Keratinocyte (primary cell): ENCODE results near the gene UBAC2. TPM values are rescaled to one million over a fixed set of nuclear protein-coding genes. Genes with fewer than 3 reads are reported as not detected.

ENCODE experiments used
- DNase-seq: peaks from one replicate; pipeline ENCODE4 v3.0.0-alpha.2; 2011; ENCODE audit warnings: low read depth, missing footprints, low spot score
- FAIRE-seq: peaks from 2 replicates; lab custom pipeline; 2011; peaks lifted over from hg19 to GRCh38; lab: Jason Lieb, UNC
- H2AFZ ChIP-seq: 2 replicates; pipeline ENCODE4 v1.6.0; 2012; ENCODE audit warnings: low read length, control low read depth, inconsistent platforms; ENCODE audit not compliant: control insufficient read depth
- H3K27ac ChIP-seq: 2 replicates; pipeline ENCODE4 v1.5.1; 2011; ENCODE audit warnings: low read length; ENCODE audit not compliant: control insufficient read depth, insufficient read depth
- H3K27me3 ChIP-seq: 3 replicates; pipeline ENCODE4 v1.6.0; 2011; ENCODE audit warnings: low read length; ENCODE audit not compliant: control insufficient read depth, insufficient read depth; ENCODE audit errors: extremely low read depth
- H3K36me3 ChIP-seq, 2 experiments: 2 replicates in 1 of 2; 3 replicates in 1 of 2; pipeline ENCODE4 v1.5.1; 2011; ENCODE audit warnings: low read length in 2 of 2, mild to moderate bottlenecking in 1 of 2; ENCODE audit not compliant: control insufficient read depth in 2 of 2, insufficient read depth in 2 of 2; ENCODE audit errors: extremely low read depth in 1 of 2
- H3K4me1 ChIP-seq: 3 replicates; pipeline ENCODE4 v1.5.1; 2011; ENCODE audit warnings: low read length; ENCODE audit not compliant: control insufficient read depth, insufficient read depth; ENCODE audit errors: extremely low read depth
- H3K4me2 ChIP-seq: 3 replicates; pipeline ENCODE4 v1.6.0; 2011; ENCODE audit warnings: low read depth, low read length; ENCODE audit not compliant: control insufficient read depth, insufficient read depth; ENCODE audit errors: extremely low read depth
- H3K4me3 ChIP-seq, 3 experiments: fragments of 200-600 bp in 1 of 3; sonication (generic) in 1 of 3; 2 replicates in 2 of 3; 3 replicates in 1 of 3; pipeline ENCODE4 v1.5.1; 2011 to 2016; ENCODE audit warnings: low read length in 3 of 3, mild to moderate bottlenecking in 3 of 3, control low read depth in 2 of 3, inconsistent platforms in 1 of 3, low read depth in 1 of 3, mixed read lengths in 1 of 3, mixed run types in 1 of 3, moderate library complexity in 1 of 3; ENCODE audit not compliant: control insufficient read depth in 2 of 3, insufficient read depth in 2 of 3; ENCODE audit errors: extremely low read depth in 1 of 3
- H3K79me2 ChIP-seq: 2 replicates; pipeline ENCODE4 v1.6.0; 2012; ENCODE audit warnings: low read length; ENCODE audit not compliant: control insufficient read depth, insufficient read depth
- H3K9ac ChIP-seq: 3 replicates; pipeline ENCODE4 v1.6.0; 2011; ENCODE audit warnings: low read length; ENCODE audit not compliant: control insufficient read depth, insufficient read depth; ENCODE audit errors: extremely low read depth
- H3K9me1 ChIP-seq: 3 replicates; pipeline ENCODE4 v1.6.0; 2011; ENCODE audit warnings: low read length; ENCODE audit not compliant: control insufficient read depth, insufficient read depth; ENCODE audit errors: extremely low read depth
- H3K9me3 ChIP-seq: 2 replicates; pipeline ENCODE4 v1.5.1; 2012; ENCODE audit warnings: low read depth, low read length; ENCODE audit not compliant: control insufficient read depth
- H4K20me1 ChIP-seq: 3 replicates; pipeline ENCODE4 v1.6.0; 2011; ENCODE audit warnings: low read length; ENCODE audit not compliant: control insufficient read depth, insufficient read depth; ENCODE audit errors: extremely low read depth
- CTCF ChIP-seq, 3 experiments: IDR thresholded peaks in 1 of 3; conservative IDR thresholded peaks in 1 of 3; optimal IDR thresholded peaks in 1 of 3; 2 replicates in 2 of 3; 3 replicates in 1 of 3; pipeline versions ENCODE3 to v1.5.1; 2011; ENCODE audit warnings: low read length in 3 of 3, mild to moderate bottlenecking in 3 of 3, moderate library complexity in 2 of 3, control low read depth in 1 of 3, inconsistent platforms in 1 of 3; ENCODE audit not compliant: insufficient read depth in 2 of 3; ENCODE audit errors: extremely low read depth in 1 of 3
- EZH2 ChIP-seq: IDR thresholded peaks from one replicate; pipeline ENCODE4 v1.6.1; 2012; ENCODE audit warnings: inconsistent platforms, mild to moderate bottlenecking, low read length, moderate library complexity
- dilution Hi-C: fragments of 300-500 bp; cut with MboI; formaldehyde crosslinking; loops from one replicate; pipeline ENCODE4 v1.7.0; 2020; ENCODE audit warnings: low sequenced_read_pairs; ENCODE audit not compliant: extremely low pct_ligation_motif_present
- polyA plus RNA-seq, 5 experiments: library from polyadenylated mRNA; depleted of rRNA in 3 of 5; stranded (reverse) in 3 of 5; stranded (forward) in 1 of 5; unstranded in 1 of 5; fragments of >200 nt; gene quantifications; 1 replicate in 1 of 5; 2 replicates in 3 of 5; 3 replicates in 1 of 5; pipeline versions ENCODE4 v1.2.1 to v1.2.3, GENCODE V29; 2011 to 2012; ENCODE audit warnings: missing spikeins in 2 of 5, low read depth in 1 of 5, low replicate concordance in 1 of 5

UBAC2 gene
- polyA plus RNA-seq, 1 donor (not counting 4 experiments of a cell fraction or from before 2014, with no cell fraction given) = 104 TPM

- Histone ChIP-seq H3K4me3 (no peak within 1 kb of the TSS), H3K9me1 (no peaks in the 10 kb centered on the region), H3K9me3 (no peaks in the 10 kb centered on the region), H3K36me3 (peaks cover 0 to 2% of the 10 kb centered on the region in 2 experiments), H4K20me1 (no peaks in the 10 kb centered on the region), H3K27me3 (no peaks in the 10 kb centered on the region), H3K79me2 (peaks cover 2% of the 10 kb centered on the region), H3K4me2 (no peak within 1 kb of the TSS), H3K27ac (peak within 1 kb of the TSS; percentile 51), H3K4me1 (peaks cover 7% of the 10 kb centered on the region), H3K9ac (no peak within 1 kb of the TSS), H2AFZ (no peak within 1 kb of the TSS)
- DNase-seq = no peak
- TF ChIP-seq EZH2 = no peak
- TF ChIP-seq CTCF (optimal IDR thresholded peaks at IDR 0.05 in 1 of 3, IDR thresholded peaks at IDR 0.05 in 1 of 3, conservative IDR thresholded peaks at IDR 0.05 in 1 of 3; ENCODE audit: extremely low read depth in 1 of 3, insufficient read depth in 2 of 3, low read length in 3 of 3) = no peak
- dilution Hi-C loops = no loop called here
- no peak for FAIRE-seq
Measured at GRCh38 chr13:99307247-99307646, 106.6 kb downstream of the UBAC2 start, which contains the start of gene GPR183. GPR183 (minus strand) TSS chr13:99307399; CDS start chr13:99296145, 11,254 bp downstream.

- no peaks in the 10 kb centered on the region for H3K9me3 ChIP-seq
- H3K4me2 ChIP-seq = no peak overlapping the region
- no peaks in the 10 kb centered on the region for H4K20me1 ChIP-seq
- FAIRE-seq = peak; percentile 71
- H3K9me1 ChIP-seq = no peaks in the 10 kb centered on the region
- peaks cover 2% of the 10 kb centered on the region for H3K79me2 ChIP-seq
- H3K36me3 ChIP-seq = no peaks in the 10 kb centered on the region
- H3K4me1 ChIP-seq = peaks cover 7% of the 10 kb centered on the region
- no peaks in the 10 kb centered on the region for H3K27me3 ChIP-seq
- no peak overlapping the region for H2AFZ ChIP-seq
- dilution Hi-C loops = no loop called here
- no peak overlapping the region for H3K4me3 ChIP-seq
- TF ChIP-seq CTCF (optimal IDR thresholded peaks at IDR 0.05 in 1 of 3, IDR thresholded peaks at IDR 0.05 in 1 of 3, conservative IDR thresholded peaks at IDR 0.05 in 1 of 3; ENCODE audit: extremely low read depth in 1 of 3, insufficient read depth in 2 of 3, low read length in 3 of 3) = no peak
- TF ChIP-seq EZH2 = no peak
- no peak overlapping the region for H3K9ac ChIP-seq
- no peak for DNase-seq
- peak overlapping the region; percentile 51 for H3K27ac ChIP-seq
Measured at GRCh38 chr13:99307648-99308339, 107.1 kb downstream of the UBAC2 start.
